ENCODE data around the gene NR1H4. TPM values are rescaled to one million over a fixed set of nuclear protein-coding genes. Genes with fewer than 3 reads are reported as not detected.
A peak's percentile ranks its signal among the peaks of the same experiment; 100 is the strongest.
"Not testable (repeated sequence)": the region's sequence is repeated elsewhere in the genome, so short reads cannot be mapped to it uniquely, and the experiment has no call there.

Gene NR1H4
- total and polyA plus RNA-seq, 2 donors from 2014 or later: 42.2 to 62.6 TPM

DNA sequence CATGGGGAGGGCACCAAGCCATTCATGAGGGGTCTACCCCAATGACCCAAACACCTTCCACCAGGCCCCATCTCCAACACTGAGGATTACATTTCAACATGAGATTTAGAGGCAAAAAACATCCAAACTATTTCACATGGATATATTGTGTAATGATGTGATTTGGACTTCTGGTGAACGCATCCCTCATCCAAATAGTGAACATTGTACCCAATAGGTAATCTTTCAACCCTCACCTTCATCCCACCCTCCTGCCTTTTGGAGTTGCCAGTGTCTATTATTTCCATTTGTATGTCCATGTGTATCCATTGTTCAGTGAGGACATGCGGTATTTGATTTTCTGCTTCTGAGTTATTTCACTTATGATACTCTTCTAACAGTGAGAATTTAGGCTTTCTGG lies 83.7 kb downstream of the NR1H4 start:
- Histone ChIP-seq H3K4me3 (ENCODE audit: low read length in 3 of 3) (no peak overlapping the region), H3K27me3 (ENCODE audit: control insufficient read depth, insufficient read depth, low read length) (no peaks in the 10 kb centered on the region), H3K36me3 (ENCODE audit: control insufficient read depth in 2 of 3, insufficient read depth in 3 of 3, low read length in 3 of 3) (no peaks in the 10 kb centered on the region), H3K9me3 (ENCODE audit: control insufficient read depth in 2 of 3, insufficient read depth in 1 of 3, low read length in 3 of 3) (no peaks in the 10 kb centered on the region), H3K9ac (ENCODE audit: low read length in 3 of 3) (no peak overlapping the region), H3K27ac (ENCODE audit: low read depth in 2 of 2, low read length in 2 of 2) (no peak overlapping the region), H3K4me1 (ENCODE audit: control insufficient read depth in 2 of 3, insufficient read depth in 2 of 3, low read depth in 1 of 3, low read length in 3 of 3) (peaks cover 0 to 3% (median 0%) of the 10 kb centered on the region in 3 donors)
- intact Hi-C loops (cut with DNase I): loop anchor here (10.0 kb wide), 1 partner anchor 323 kb away; no protein-coding TSS in a partner anchor
- no peak for DNase-seq
- no peak for FAIRE-seq
- TF ChIP-seq, protein P1, sequence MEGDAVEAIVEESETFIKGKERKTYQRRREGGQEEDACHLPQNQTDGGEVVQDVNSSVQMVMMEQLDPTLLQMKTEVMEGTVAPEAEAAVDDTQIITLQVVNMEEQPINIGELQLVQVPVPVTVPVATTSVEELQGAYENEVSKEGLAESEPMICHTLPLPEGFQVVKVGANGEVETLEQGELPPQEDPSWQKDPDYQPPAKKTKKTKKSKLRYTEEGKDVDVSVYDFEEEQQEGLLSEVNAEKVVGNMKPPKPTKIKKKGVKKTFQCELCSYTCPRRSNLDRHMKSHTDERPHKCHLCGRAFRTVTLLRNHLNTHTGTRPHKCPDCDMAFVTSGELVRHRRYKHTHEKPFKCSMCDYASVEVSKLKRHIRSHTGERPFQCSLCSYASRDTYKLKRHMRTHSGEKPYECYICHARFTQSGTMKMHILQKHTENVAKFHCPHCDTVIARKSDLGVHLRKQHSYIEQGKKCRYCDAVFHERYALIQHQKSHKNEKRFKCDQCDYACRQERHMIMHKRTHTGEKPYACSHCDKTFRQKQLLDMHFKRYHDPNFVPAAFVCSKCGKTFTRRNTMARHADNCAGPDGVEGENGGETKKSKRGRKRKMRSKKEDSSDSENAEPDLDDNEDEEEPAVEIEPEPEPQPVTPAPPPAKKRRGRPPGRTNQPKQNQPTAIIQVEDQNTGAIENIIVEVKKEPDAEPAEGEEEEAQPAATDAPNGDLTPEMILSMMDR (IDR thresholded peaks at IDR 0.05; ENCODE audit: borderline replicate concordance, extremely low read depth, insufficient read depth): no peak

DNA sequence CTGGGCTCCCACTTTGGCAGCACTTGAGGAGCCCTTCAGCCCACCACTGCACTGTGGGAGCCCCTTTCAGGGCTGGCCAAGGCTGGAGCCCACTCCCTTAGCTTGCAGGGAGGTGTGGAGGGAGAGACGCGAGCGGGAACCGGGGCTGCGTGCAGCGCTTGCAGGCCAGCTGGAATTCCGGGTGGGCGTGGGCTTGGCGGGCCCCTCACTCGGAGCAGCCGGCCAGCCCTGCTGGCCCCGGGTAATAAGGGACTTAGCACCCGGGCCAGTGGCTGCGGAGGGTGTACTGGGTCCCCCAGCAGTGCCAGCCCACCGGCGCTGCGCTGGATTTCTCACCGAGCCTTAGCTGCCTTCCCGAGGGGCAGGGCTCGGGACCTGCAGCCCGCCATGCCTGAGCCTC lies 85.6 kb downstream of the NR1H4 start:
- H3K27me3 ChIP-seq (ENCODE audit: control insufficient read depth, insufficient read depth, low read length); H3K36me3 ChIP-seq (ENCODE audit: control insufficient read depth in 2 of 3, insufficient read depth in 3 of 3, low read length in 3 of 3); H3K4me1 ChIP-seq (ENCODE audit: control insufficient read depth in 2 of 3, insufficient read depth in 2 of 3, low read depth in 1 of 3, low read length in 3 of 3); DNase-seq; H3K4me3 ChIP-seq (ENCODE audit: low read length in 3 of 3); H3K9ac ChIP-seq (ENCODE audit: low read length in 3 of 3); H3K27ac ChIP-seq (ENCODE audit: low read depth in 2 of 2, low read length in 2 of 2); H3K9me3 ChIP-seq (ENCODE audit: control insufficient read depth in 2 of 3, insufficient read depth in 1 of 3, low read length in 3 of 3); FAIRE-seq: not testable (repeated sequence)
- intact Hi-C loops (cut with DNase I): loop anchor here (10.0 kb wide), 1 partner anchor 324 kb away; no protein-coding TSS in a partner anchor

DNA sequence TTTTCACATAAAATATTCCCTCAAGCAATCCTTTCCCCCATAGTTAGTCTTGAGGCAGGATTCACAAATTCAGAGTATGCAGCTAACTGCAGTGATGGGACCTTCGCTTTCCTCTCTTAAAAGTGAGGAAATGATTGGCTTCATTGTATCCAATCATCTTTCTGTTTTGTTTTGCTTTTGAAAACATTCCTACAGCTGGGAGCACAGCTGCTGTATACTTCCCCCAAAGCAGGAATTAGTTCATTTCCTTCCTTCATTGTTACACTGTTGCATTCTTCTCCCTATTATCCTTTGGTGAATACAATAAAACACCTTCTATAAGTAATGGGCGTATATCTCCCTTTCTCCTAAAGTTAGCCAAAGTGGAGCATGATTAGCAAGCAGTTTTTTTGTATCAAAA lies 90.4 kb downstream of the NR1H4 start:
- TF ChIP-seq, protein P1 (IDR thresholded peaks at IDR 0.05; ENCODE audit: borderline replicate concordance, extremely low read depth, insufficient read depth): no peak
- Histone ChIP-seq H3K9me3 (ENCODE audit: control insufficient read depth in 2 of 3, insufficient read depth in 1 of 3, low read length in 3 of 3) (no peaks in the 10 kb centered on the region), H3K27ac (ENCODE audit: low read depth in 2 of 2, low read length in 2 of 2) (no peak overlapping the region), H3K4me3 (ENCODE audit: low read length in 3 of 3) (no peak overlapping the region), H3K36me3 (ENCODE audit: control insufficient read depth in 2 of 3, insufficient read depth in 3 of 3, low read length in 3 of 3) (no peaks in the 10 kb centered on the region), H3K4me1 (ENCODE audit: control insufficient read depth in 2 of 3, insufficient read depth in 2 of 3, low read depth in 1 of 3, low read length in 3 of 3) (no peaks in the 10 kb centered on the region), H3K9ac (ENCODE audit: low read length in 3 of 3) (no peak overlapping the region), H3K27me3 (ENCODE audit: control insufficient read depth, insufficient read depth, low read length) (no peaks in the 10 kb centered on the region)
- peak in 1 of 5 donors; percentile 23 for DNase-seq
- FAIRE-seq: no peak
- intact Hi-C loops (cut with DNase I): no loop called here

DNA sequence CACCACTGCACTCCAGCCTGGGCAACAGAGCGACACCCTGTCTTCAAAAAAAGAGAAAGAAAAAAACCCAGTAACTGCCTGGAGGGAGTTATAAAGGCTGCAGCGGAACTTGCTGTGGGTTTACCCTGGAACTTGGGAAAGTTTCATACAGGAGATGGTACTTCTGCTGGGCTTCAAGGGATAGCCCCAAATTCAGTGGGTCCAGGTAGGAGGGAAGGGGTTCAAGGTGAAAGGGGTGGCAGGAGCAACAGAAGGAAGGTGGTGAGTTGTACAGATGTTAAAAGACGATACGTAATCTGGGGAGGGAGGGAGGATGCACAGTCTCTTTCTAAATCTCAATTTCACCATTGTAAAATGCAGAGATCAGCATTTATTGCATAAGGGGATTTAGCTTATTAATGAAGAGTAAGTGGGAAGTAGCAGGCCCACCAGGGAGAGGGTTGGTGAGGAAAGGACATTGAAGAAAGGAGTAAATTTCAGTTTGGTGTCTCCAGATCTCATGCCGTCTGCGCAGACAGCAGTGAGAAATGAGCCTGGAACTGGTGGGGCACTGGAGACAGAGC lies 91.3 kb downstream of the NR1H4 start:
- no peaks in the 10 kb centered on the region for H3K9me3 ChIP-seq (ENCODE audit: control insufficient read depth in 2 of 3, insufficient read depth in 1 of 3, low read length in 3 of 3)
- no peaks in the 10 kb centered on the region for H3K36me3 ChIP-seq (ENCODE audit: control insufficient read depth in 2 of 3, insufficient read depth in 3 of 3, low read length in 3 of 3)
- TF ChIP-seq, protein P1 (IDR thresholded peaks at IDR 0.05; ENCODE audit: borderline replicate concordance, extremely low read depth, insufficient read depth): no peak
- DNase-seq (no peak), FAIRE-seq (no peak)
- no peak overlapping the region for H3K27ac ChIP-seq (ENCODE audit: low read depth in 2 of 2, low read length in 2 of 2)
- H3K4me1 ChIP-seq (ENCODE audit: control insufficient read depth in 2 of 3, insufficient read depth in 2 of 3, low read depth in 1 of 3, low read length in 3 of 3): no peaks in the 10 kb centered on the region
- no peaks in the 10 kb centered on the region for H3K27me3 ChIP-seq (ENCODE audit: control insufficient read depth, insufficient read depth, low read length)
- intact Hi-C loops (cut with DNase I): no loop called here
- no peak overlapping the region for H3K4me3 ChIP-seq (ENCODE audit: low read length in 3 of 3)
- H3K9ac ChIP-seq (ENCODE audit: low read length in 3 of 3): no peak overlapping the region
